K562 (cell line): ENCODE measurements around the gene ZNF747.

Source experiments
- JUNB ChIP-seq: fragments of 450-650 bp; formaldehyde crosslinking; conservative IDR thresholded peaks from 2 replicates; pipeline ENCODE4 v1.4.0; 2020; ENCODE audit warnings: mild to moderate bottlenecking
- POLR2A ChIP-seq: fragments of 450-650 bp; conservative IDR thresholded peaks from 2 replicates; pipeline ENCODE4 v1.6.1; 2016
- SMAD1 ChIP-seq: fragments of 150-350 bp; IDR thresholded peaks from 2 replicates; pipeline ENCODE4 v1.6.1; 2014; ENCODE audit warnings: low read length, low read depth; ENCODE audit not compliant: partially characterized antibody

DNA sequence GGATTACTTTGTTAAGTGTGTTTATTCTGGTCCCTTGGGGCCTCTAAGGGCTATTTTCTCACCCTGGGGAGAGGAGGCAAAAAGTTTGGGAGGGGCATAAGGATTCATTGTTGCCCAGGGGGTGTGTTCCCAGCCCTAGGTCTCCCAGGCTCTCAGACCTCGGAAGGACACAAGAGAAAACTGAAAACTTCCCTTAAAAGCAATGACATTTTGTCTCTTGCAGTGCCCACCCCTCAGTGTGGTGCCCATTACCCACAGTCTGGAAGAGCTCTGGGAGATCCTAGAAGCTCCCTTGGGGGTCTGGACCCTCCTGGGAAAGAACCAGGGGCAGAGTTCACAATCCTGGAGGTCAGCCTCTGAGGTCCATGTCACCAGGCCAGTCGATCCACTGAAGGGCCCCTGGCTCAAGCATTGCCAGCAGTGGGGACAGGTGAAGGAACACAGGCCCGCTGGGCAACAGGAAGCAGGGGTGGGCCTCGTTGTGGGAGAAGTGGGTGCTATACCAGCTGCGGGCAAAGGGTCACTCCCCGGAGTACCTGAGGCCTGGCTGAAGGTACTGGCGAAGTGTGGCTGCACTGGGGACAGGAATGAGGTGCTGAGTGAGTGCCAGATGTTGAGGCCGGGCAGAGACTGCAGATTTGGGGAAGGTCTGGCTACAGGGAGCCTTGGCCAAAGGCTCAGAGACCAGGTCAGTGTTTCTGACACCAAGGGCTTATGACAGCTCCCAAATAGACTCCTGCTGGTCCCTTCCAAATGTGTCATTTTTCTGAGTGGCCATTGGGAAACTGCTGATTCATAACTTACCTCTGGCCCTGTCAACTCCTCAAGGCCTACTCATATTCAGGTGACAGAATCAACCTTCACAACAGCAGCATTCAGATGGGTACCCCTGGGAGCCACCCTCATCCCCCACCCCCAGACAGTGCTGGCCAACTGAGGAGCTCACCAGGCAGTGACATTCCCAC is 4.6 kb upstream of the ZNF747 start:
- TF ChIP-seq POLR2A (no peak), JUNB (CRISPR knock-in tag) (no peak), SMAD1 (no peak)
